Measurements from ENCODE around the gene DNAJC8.

The DNAJC8 gene

DNA sequence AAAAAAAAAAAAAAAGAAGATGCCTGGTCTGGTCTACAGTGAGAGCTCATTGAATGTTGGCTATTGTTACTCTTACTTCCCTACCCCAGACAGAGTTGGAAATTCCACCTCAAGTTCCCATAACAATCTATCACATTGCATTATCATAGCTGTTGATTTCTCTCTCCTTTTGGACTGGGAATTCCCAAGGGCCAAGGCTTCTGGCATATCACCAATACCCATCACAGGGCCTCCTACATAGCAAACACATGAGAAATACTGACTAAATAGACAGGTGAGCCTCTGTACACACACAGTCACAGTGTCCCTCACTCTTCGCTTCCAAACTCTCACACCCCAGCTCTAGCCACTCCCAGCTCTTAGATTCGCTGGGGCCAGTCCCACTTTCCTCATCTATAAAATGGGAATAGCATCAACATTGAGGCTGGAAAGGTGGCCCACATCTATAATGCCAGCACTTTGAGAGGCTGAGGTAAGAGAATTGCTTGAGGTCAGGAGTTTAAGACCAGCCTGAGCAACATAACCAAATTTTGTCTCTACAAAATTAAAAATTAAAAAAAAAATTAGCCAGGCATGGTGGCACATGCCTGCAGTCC is 62.7 kb downstream of the DNAJC8 start:
- DNase-seq (ENCODE audit: low spot score): no peak

DNA sequence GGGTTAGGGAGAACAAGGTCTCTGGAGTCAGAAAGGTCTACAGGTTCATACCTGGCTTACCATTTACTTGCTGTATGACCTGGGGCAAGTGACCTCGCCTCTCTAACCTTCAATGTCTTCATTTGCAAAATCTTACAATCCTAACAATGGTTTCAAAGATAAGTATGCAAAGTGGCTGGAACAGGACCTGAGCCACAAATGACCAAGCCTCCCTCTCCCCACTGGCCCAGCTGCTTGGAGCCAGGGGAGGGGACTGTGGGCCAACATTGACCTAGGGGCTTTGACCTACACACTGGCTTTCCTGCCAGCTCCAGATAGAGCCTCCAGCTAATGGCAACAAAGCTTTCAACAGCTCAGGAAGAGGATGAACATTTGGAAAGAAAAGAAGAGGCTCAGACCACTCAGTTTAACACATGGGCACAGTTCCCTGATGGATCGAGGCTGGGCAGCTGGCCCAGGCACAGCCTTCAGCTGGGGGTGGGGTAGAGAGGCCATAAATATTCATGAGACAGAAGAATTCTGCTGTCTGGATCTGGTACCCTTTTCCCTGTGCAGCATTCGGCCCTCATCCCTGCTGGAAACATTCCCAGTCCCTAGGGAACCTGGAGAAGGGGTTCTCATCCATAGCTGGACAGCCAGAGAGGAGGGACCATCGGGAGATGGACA is 69.2 kb downstream of the DNAJC8 start:
- DNase-seq (ENCODE audit: low spot score): no peak

DNA sequence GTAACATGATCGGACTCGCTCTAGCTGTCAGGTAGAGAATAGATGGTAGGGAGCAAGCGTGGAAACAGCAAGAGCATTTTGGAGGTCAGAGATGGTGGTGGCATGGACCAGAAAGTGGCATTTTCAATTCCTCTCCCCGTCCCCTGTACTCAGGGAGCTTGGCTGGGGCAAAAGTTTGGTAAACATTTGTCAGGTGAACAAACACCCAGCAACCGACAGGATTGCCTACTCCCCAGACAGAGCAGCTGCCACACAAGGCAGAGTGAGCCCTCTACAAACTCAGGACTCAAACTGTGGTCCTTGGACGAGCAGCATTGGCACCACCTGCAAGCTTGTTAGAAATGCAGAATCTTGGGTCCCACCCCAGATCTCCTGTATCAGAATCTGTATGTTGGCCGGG is 70.7 kb downstream of the DNAJC8 start:
- DNase-seq (ENCODE audit: low spot score): no peak

DNA sequence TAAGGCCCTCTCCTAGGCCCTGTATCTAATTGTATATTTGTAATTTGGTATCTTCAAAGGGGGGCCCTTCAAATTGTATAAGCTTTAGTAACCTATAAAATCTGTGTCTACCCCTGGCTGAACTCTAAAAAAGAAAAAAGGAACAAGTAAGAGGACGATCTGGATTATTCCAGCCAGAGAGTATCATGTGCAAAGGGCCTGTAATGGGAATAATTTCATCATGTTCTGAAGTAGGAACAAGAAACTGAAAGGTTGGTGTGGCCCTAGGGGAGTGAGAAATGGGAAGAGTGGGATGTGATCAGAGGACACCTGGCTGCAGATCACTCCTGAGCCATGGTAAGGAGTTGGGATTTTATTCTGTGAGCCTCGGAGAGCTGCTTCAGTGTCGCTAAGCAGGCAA is 71.1 kb downstream of the DNAJC8 start:
- DNase-seq (ENCODE audit: low spot score): no peak

GRCh38 chr1:28160782-28161266 is 72.0 kb downstream of the DNAJC8 start:
- peak; percentile 79 for DNase-seq (ENCODE audit: low spot score)

GRCh38 chr1:28159680-28160079 is 73.1 kb downstream of the DNAJC8 start:
- DNase-seq (ENCODE audit: low spot score): no peak

- no peak for DNase-seq (ENCODE audit: low spot score)
Measured at GRCh38 chr1:28159243-28159642, 73.6 kb downstream of the DNAJC8 start.

GRCh38 chr1:28157894-28158293 is 74.9 kb downstream of the DNAJC8 start:
- DNase-seq (ENCODE audit: low spot score): no peak

- DNase-seq (ENCODE audit: low spot score): no peak
Measured at GRCh38 chr1:28156821-28157220, 76.0 kb downstream of the DNAJC8 start.

GRCh38 chr1:28155628-28156027 is 77.2 kb downstream of the DNAJC8 start:
- DNase-seq (ENCODE audit: low spot score): no peak

DNA sequence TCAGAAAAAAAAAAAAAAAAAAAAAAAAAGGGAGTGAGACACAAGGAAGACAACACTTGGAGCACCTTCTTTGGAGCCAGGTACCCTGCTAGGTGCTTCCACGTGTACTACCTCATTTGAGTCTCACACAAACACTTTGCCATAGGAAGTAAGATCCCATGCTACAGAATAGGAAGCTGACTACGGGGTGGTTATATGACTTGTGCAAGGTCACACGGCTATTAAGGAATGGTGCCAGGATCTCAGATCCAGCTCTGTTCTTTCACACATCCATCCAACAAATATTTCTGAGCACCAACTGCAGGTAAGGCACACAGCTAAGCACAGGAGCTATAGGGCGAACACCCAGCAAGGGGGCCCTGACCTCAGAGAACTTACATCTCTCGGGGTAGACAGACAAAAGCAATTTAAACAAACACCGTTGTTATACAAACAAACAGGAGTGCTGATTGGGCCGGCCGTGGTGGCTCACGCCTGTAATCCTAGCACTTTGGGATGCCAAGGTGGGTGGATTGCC is 78.7 kb downstream of the DNAJC8 start:
- DNase-seq (ENCODE audit: low spot score): no peak
